NB4 (cell line): ENCODE results near the gene FBN1.

Experiments
- CTCF ChIP-seq: IDR thresholded peaks from one replicate; pipeline ENCODE4 v1.5.1; 2012; ENCODE audit warnings: low read depth, low read length
- POLR2A ChIP-seq: IDR thresholded peaks from 2 replicates; pipeline ENCODE4 v1.6.1; 2011; ENCODE audit warnings: mild to moderate bottlenecking; ENCODE audit not compliant: insufficient read length; ENCODE audit errors: extremely low read depth

DNA sequence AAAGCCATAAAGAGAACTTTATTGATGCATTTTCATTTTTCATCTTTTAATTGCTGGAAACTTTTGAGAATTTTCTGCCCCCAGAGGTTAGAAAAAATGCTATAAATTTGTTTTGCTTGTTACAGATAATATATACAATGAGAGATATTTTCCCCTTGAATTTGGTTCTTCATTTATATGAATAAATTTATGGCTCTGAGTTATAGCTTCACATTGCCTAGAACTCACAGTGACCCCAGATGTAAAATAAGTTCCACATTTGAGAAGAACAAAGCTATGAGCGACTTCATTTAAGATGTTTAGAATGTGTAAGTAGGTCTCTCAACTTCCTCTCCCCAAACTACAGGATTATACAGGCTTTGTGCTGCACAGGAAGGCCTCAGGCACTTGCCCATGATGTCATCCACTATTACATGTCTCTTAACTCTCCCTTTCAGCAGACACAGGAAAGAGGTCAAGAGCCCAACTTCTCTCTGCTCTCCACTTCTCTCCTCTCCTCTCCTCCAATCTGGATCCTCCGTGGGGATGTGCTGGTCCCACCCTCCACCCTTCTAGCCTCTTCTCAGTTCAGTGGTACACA lies 221.5 kb downstream of the FBN1 start:
- TF ChIP-seq POLR2A (no peak), CTCF (no peak)
